Activated T-cell treated with anti-CD3 and anti-CD28 coated beads, Interleukin-2, amount 50 U/mL, for 1 hour (primary cell): Measurements from ENCODE around the gene PUSL1.

ENCODE experiments used
- DNase-seq: peaks from one replicate; pipeline ENCODE4 v3.0.0-alpha.2; 2020

PUSL1 gene

GRCh38 chr1:1356796-1357401 lies 48.5 kb downstream of the PUSL1 start:
- no peak for DNase-seq

GRCh38 chr1:1357871-1358432 lies 49.6 kb downstream of the PUSL1 start:
- DNase-seq = no peak

DNA sequence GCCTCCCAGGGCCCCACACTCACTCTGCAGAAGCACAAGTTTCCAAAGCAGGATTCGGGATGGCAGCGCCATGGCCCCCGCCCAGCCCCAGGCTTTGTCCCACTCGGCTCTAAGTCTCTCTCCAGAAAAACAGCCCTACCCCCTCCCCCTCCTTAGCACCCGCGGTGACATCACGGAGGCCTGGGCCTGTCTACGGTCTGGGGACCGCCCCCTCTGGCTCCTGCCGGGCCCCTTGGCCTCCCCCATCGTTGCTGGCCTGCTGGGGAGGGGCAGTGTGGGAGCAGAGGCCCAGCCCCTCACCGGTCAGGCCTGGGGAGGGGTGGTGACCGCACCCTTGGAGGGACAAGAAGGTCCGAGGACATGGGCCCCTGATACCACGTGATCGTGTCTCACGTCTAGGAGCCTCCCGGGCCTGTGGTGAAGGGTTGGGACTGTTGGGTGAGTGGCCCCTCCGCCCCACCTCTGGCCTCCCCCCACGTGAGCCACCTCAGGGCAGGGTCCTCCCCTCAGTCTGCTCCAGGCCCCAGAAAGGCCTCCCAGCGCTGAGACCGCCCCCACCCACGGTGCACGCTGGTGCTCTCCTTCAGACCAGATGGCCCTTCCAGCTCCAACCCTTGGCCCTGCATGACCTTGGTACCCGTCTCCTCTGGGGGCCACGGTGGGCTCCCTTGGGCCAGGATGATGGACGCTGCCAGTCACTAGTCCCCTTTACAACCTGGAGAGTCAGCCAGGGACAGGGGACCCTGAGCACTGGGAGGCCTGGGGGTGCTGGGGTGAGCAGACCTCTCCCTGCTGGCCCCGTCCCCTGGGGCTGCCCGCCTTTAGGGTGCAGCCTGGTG lies 50.3 kb downstream of the PUSL1 start, which contains the start of gene MXRA8:
TSS of gene MXRA8 (minus strand) at position 123 of the 839 bp plus-strand sequence. CDS start at position 72, 51 bp downstream.
- no peak for DNase-seq

DNA sequence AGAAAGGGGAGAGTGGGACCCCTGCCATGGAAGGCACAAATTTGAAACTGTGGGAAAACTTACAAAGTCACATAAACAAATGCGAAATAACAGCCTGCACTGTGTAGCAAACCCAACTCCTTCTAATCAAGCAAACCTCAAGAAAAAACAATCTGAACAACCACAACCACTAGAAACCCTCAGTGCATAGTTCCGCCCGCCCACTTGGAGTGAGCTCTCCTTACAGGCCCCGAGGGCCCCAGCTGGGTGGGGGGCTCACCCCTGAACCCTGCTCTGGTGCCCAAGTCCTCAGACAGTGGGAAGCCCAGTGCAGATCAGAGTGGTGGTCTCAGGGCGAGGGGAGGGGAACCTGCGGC lies 50.9 kb downstream of the PUSL1 start:
- DNase-seq = no peak

DNA sequence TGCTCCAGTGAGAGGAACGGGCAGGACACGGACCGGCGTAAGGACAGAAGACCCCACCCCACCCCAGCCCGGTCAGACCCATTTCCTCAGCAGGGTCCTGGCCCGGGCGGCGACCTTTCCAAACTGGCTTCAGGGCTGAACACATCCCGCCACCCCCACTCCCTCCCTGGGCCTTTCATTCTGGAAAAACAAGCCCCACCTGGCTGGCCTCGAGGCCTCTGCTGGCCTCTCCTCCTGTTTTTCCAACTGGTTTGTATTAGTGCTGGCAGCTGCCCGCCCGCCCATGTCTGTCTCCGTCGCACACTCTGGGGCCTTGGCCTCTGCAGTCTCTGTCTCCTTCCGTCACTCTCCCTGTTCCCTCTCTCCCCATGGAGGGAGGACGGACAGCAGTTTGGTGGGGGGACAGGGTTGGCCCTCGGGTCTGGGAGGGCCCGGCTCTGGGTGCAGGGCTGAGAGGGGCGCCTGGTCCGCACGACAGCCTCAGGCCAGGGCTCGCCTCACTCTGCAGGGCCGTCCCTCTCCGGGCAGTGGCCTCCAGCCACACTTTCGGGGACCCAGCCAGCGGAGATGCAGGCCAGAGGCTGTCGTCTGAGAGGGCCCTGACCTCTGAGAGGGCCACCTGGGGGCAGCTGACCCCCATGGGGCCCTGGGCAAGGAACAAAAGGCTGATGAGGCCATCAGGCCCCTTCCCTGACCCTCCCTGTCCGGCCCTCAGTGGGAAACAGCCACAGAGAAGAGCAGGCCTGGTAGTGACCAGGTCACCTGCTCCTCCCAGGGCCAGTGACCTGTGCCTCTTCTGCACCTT lies 51.5 kb downstream of the PUSL1 start:
- DNase-seq = no peak

- DNase-seq = no peak
These were observed 52.2 kb downstream of the PUSL1 start for GRCh38 chr1:1360506-1361169.
